Progenitor cell of endocrine pancreas (in vitro differentiated cells): ENCODE results near the gene CEACAM1. TPM values are rescaled to one million over a fixed set of nuclear protein-coding genes. Genes with fewer than 3 reads are reported as not detected.

Source experiments
- DNase-seq: peaks from one replicate; pipeline ENCODE4 v3.0.0; 2021; ENCODE audit warnings: low spot score; ENCODE audit not compliant: unreplicated experiment
- H3K27ac Mint-ChIP-seq: 2 replicates; pipeline ENCODE4 v1.8.0; 2021; ENCODE audit warnings: mild to moderate bottlenecking, moderate library complexity, mixed read lengths
- H3K27me3 Mint-ChIP-seq: 2 replicates; pipeline ENCODE4 v1.8.0; 2021; ENCODE audit warnings: mixed read lengths
- H3K36me3 Mint-ChIP-seq: 2 replicates; pipeline ENCODE4 v1.8.0; 2022; ENCODE audit warnings: mixed read lengths; ENCODE audit not compliant: insufficient read depth
- H3K4me1 Mint-ChIP-seq: 2 replicates; pipeline ENCODE4 v1.8.0; 2021; ENCODE audit warnings: low read depth, mixed read lengths
- H3K4me3 Mint-ChIP-seq: 2 replicates; pipeline ENCODE4 v1.8.0; 2021; ENCODE audit warnings: low read depth, mild to moderate bottlenecking, moderate library complexity, mixed read lengths
- H3K9me3 Mint-ChIP-seq: 2 replicates; pipeline ENCODE4 v1.8.0; 2021; ENCODE audit warnings: low read depth, mixed read lengths
- total RNA-seq: library from RNA; stranded (reverse); gene quantifications from 2 replicates; pipeline ENCODE4 v1.2.1, GENCODE V29; 2021
- TF ChIP-seq, protein P1 (sequence below): fragments of 200-600 bp; sonication (generic); IDR thresholded peaks from one replicate; pipeline ENCODE4 v1.5.0; 2021; ENCODE audit warnings: antibody characterized with exemption, mild to moderate bottlenecking; ENCODE audit not compliant: unreplicated experiment

CEACAM1 gene
- total RNA-seq, 1 donor from 2014 or later, result 0.69 TPM

DNA sequence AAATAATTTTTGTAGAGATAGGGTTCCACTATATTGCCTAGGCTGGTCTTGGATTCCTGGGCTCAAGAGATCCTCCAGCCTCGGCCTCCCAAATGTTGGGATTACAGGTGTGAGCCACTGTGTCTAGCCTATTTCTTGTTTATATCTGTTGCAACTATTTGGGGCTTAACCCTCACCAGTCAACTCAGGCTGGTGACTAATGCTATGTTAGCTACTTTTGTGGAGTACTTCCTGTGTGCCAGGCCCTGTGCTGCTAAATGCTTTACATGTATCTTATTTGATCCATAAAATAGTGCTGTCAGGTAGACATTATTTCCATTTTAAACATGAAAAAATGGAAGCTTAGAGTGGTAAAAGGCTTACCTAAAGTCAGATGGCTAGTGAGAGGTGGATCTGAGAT is 13.8 kb downstream of the CEACAM1 start:
- no peaks in the 10 kb centered on the region for H3K9me3 Mint-ChIP-seq
- TF ChIP-seq, protein P1, sequence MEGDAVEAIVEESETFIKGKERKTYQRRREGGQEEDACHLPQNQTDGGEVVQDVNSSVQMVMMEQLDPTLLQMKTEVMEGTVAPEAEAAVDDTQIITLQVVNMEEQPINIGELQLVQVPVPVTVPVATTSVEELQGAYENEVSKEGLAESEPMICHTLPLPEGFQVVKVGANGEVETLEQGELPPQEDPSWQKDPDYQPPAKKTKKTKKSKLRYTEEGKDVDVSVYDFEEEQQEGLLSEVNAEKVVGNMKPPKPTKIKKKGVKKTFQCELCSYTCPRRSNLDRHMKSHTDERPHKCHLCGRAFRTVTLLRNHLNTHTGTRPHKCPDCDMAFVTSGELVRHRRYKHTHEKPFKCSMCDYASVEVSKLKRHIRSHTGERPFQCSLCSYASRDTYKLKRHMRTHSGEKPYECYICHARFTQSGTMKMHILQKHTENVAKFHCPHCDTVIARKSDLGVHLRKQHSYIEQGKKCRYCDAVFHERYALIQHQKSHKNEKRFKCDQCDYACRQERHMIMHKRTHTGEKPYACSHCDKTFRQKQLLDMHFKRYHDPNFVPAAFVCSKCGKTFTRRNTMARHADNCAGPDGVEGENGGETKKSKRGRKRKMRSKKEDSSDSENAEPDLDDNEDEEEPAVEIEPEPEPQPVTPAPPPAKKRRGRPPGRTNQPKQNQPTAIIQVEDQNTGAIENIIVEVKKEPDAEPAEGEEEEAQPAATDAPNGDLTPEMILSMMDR, result no peak
- H3K4me1 Mint-ChIP-seq, result peaks cover 5% of the 10 kb centered on the region
- DNase-seq, result no peak
- no peaks in the 10 kb centered on the region for H3K27me3 Mint-ChIP-seq
- no peak overlapping the region for H3K4me3 Mint-ChIP-seq
- H3K36me3 Mint-ChIP-seq, result no peaks in the 10 kb centered on the region
- H3K27ac Mint-ChIP-seq, result no peak overlapping the region

DNA sequence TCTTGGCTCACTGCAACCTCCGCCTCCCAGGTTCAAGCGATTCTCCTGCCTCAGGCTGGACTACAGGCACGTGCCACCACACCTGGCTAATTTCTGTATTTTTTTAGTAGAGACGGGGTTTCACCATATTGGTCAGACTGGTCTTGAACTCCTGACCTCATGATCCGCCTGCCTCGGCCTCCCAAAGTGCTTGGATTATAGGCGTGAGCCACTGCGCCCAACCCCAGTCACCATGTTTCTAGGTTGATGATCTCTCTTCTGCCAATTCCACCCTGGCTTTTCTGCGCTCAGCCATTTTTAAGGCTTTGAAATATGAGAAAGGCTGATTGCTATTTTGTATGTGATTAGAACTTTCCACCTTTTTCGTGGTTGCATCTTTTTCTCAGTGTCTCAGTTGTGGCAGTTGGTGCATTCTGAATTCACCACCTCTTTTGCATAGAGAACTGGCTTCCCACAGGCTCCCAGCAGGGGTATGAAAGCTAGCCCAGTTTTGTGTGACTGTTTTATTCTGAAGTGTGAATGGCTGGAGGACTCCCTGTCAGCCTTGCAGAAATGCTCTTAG is 15.5 kb downstream of the CEACAM1 start:
- Mint-ChIP-seq H3K27me3 (no peaks in the 10 kb centered on the region), H3K9me3 (no peaks in the 10 kb centered on the region), H3K36me3 (no peaks in the 10 kb centered on the region), H3K4me1 (peaks cover 1% of the 10 kb centered on the region), H3K4me3 (no peak overlapping the region), H3K27ac (no peak overlapping the region)
- no peak for DNase-seq
- TF ChIP-seq, protein P1, result no peak

DNA sequence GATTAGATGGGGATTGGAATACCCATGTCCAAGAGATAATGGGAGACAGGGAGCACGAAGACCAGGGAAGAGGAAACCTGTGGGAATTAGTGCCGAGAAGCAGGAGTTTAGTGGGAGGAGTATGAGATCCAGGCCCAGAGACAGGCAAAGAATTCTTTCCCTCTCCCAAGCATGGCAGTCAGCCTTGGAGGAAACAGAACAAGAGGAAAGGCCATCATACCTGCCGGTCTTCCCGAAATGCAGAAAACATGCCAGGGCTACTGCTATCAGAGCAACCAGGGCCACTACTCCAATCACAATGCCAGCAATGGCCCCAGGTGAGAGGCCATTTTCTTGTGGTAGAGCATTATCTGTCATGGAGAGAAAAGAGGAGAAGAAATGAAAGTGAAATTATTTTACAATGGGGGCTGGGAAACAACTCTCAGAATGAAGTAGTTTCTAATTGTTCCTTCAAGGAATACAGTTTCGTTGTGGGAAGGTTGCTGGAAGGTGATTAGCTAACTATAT is 16.1 kb downstream of the CEACAM1 start:
- Mint-ChIP-seq H3K27ac (no peak overlapping the region), H3K9me3 (no peaks in the 10 kb centered on the region), H3K27me3 (no peaks in the 10 kb centered on the region), H3K4me1 (peaks cover 1% of the 10 kb centered on the region), H3K4me3 (no peak overlapping the region), H3K36me3 (no peaks in the 10 kb centered on the region)
- DNase-seq, result no peak
- TF ChIP-seq, protein P1, result no peak

DNA sequence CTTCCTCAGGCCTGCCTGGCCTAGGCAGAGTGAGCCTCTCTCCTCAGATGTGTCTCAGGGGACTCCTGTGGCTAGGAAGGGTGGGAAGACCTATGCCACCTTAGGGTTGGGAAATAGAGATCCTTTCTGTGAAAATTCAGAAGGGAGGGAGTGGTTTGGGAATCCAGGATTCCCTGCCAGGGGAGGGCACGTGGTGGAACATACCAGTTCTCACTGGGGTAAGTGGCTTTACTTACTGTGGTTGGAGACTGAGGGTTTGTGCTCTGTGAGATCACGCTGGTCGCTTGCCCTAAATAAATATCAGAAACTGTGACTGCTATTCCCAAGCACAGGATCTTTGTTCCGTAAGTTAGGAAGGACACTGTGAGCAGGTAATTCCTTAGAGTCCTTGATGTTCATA is 16.9 kb downstream of the CEACAM1 start:
- DNase-seq, result no peak

DNA sequence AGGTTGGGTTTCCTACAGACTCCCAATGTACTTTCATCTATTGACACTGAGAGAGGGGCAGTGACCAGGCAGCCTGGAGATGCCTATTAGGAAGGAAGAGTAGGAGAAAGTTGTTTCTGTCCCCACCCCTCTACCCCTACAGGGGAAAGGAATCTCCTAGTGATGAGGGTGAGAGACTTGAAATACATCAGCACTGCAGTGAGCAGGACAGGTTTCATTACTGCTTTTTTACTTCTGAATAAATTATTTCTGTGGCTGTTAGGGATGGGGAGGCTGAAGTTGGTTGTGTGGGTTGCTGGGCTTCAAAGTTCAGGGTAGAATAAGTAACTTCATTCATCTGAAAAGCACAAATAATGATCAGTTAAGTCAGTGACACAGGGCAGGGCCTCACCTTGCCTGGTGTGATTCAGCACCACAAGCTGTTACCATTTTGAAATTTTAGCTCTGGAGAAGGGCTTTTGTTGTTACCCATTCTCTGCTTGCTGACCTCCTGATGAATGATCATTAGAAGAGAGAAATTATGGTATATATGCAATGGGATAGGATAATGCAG is 19.3 kb downstream of the CEACAM1 start:
- DNase-seq, result no peak
- Mint-ChIP-seq H3K27ac (no peak overlapping the region), H3K9me3 (no peaks in the 10 kb centered on the region), H3K27me3 (no peaks in the 10 kb centered on the region), H3K4me3 (no peak overlapping the region), H3K36me3 (no peaks in the 10 kb centered on the region), H3K4me1 (peaks cover 1% of the 10 kb centered on the region)
- TF ChIP-seq, protein P1, result no peak

More for the DNA sequence above, 16.9 kb downstream of the CEACAM1 start:
- Mint-ChIP-seq H3K36me3 (no peaks in the 10 kb centered on the region), H3K27ac (no peak overlapping the region), H3K27me3 (no peaks in the 10 kb centered on the region), H3K4me1 (peaks cover 1% of the 10 kb centered on the region), H3K9me3 (no peaks in the 10 kb centered on the region), H3K4me3 (no peak overlapping the region)
- TF ChIP-seq, protein P1, result no peak
